Tibial nerve (tissue), 4 donors: ENCODE results near the gene OR2AE1. TPM values are rescaled to one million over a fixed set of nuclear protein-coding genes. Genes with fewer than 3 reads are reported as not detected.
"Not testable (repeated sequence)": the region's sequence is repeated elsewhere in the genome, so short reads cannot be mapped to it uniquely, and the experiment has no call there.

Source experiments
- DNase-seq, 2 donors: peaks; one replicate each; pipeline ENCODE4 v3.0.0-alpha.2; 2019; ENCODE audit warnings: low spot score in 2 of 2
- H3K27ac ChIP-seq, 4 donors: fragments of 200-600 bp; sonication (generic) in 3 of 4; one replicate each; pipeline ENCODE4 v1.5.1; 2017 to 2019; ENCODE audit warnings: mild to moderate bottlenecking in 1 of 4
- H3K27me3 ChIP-seq, 2 donors: fragments of 200-600 bp; sonication (generic) in 1 of 2; one replicate each; pipeline versions ENCODE4 v1.5.1 to v1.6.0; 2017 to 2019
- H3K36me3 ChIP-seq, 3 donors: fragments of 200-600 bp; sonication (generic); one replicate each; pipeline ENCODE4 v1.5.1; 2018 to 2019
- H3K4me1 ChIP-seq, 4 donors: fragments of 200-600 bp; sonication (generic) in 3 of 4; one replicate each; pipeline ENCODE4 v1.5.1; 2017 to 2019
- H3K4me3 ChIP-seq, 4 donors: fragments of 200-600 bp; sonication (generic) in 3 of 4; one replicate each; pipeline ENCODE4 v1.5.1; 2017 to 2019; ENCODE audit warnings: mild to moderate bottlenecking in 1 of 4, moderate library complexity in 1 of 4
- H3K9me3 ChIP-seq, 4 donors: fragments of 200-600 bp; sonication (generic) in 3 of 4; one replicate each; pipeline ENCODE4 v1.5.1; 2017 to 2019
- EP300 ChIP-seq, 2 donors: sonication (generic); formaldehyde crosslinking; IDR thresholded peaks; one replicate each; pipeline ENCODE4 v1.6.1; 2017; ENCODE audit warnings: antibody characterized with exemption in 2 of 2, mild to moderate bottlenecking in 1 of 2
- POLR2A ChIP-seq, 2 donors: fragments of 450-650 bp; IDR thresholded peaks; one replicate each; pipeline ENCODE4 v1.6.1; 2017; ENCODE audit warnings: antibody characterized with exemption in 2 of 2, mild to moderate bottlenecking in 2 of 2, moderate library complexity in 2 of 2
- WGBS, 2 donors: methylation state at CpG; one replicate each; pipeline ENCODE4 v1.1.5; 2018; 5-methylcytosine and 5-hydroxymethylcytosine counted together
- total RNA-seq, 4 donors: library from RNA; depleted of rRNA; stranded (reverse); fragments of >200 nt; gene quantifications; one replicate each; pipeline ENCODE4 v1.1.0, GENCODE V29; 2016
- TF ChIP-seq, protein P1 (sequence below), 5 experiments: fragments of 200-600 bp in 3 of 5; fragments of 450-650 bp in 2 of 5; sonication (generic) in 3 of 5; IDR thresholded peaks; one replicate each; pipeline ENCODE4 v1.5.1; 2016 to 2019; ENCODE audit warnings: antibody characterized with exemption in 5 of 5, mild to moderate bottlenecking in 3 of 5, moderate library complexity in 2 of 5

Gene OR2AE1
- total RNA-seq, 4 donors from 2014 or later: 2.0 TPM; not detected in 3

DNA sequence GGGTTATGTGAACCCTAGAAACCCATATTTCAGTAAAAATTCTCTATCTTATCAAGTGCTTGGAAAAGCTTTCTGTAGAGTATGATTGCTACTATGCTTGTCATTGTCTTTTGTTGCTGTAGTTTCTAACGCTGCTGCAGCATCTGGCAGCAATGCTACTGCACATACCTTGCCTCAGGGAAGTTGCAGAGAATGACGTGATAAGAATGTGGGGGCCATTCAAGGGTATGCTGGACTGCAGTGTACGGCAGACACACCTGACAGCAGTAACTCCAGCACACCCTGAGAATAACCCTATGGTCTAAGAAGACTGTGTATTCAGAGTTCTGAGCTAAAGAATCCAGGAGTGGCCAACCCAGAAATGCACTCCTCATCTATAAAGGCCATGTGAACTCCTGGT is 22.0 kb upstream of the OR2AE1 start:
- Histone ChIP-seq H3K27ac (no peak overlapping the region), H3K4me1 (no peaks in the 10 kb centered on the region), H3K9me3 (no peaks in the 10 kb centered on the region), H3K36me3 (peaks cover 0 to 64% (median 0%) of the 10 kb centered on the region in 3 donors), H3K27me3 (no peaks in the 10 kb centered on the region), H3K4me3 (no peak overlapping the region)
- WGBS, 2 donors: 41 to 55% methylated on average over 3 of the region's 3 CpGs
- no peak for DNase-seq
- TF ChIP-seq POLR2A (IDR thresholded peaks at IDR 0.05) (no peak), EP300 (IDR thresholded peaks at IDR 0.05) (no peak)
- TF ChIP-seq, protein P1, sequence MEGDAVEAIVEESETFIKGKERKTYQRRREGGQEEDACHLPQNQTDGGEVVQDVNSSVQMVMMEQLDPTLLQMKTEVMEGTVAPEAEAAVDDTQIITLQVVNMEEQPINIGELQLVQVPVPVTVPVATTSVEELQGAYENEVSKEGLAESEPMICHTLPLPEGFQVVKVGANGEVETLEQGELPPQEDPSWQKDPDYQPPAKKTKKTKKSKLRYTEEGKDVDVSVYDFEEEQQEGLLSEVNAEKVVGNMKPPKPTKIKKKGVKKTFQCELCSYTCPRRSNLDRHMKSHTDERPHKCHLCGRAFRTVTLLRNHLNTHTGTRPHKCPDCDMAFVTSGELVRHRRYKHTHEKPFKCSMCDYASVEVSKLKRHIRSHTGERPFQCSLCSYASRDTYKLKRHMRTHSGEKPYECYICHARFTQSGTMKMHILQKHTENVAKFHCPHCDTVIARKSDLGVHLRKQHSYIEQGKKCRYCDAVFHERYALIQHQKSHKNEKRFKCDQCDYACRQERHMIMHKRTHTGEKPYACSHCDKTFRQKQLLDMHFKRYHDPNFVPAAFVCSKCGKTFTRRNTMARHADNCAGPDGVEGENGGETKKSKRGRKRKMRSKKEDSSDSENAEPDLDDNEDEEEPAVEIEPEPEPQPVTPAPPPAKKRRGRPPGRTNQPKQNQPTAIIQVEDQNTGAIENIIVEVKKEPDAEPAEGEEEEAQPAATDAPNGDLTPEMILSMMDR (IDR thresholded peaks at IDR 0.05): no peak

DNA sequence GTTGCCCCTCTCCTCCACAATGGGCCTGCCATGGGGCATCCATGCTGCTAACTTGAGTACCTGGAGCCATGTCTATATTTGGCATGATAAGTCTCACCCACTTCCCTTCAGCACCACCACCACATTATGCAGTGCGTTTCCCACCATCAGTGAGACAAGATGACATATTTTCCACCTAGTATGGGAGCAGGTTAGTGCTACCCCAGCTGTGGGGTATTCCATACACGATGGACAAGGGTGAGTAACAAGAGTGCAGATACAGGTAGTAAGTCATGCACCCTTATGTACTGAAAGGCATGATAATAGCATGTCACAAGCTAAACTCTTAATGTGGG is 21.2 kb upstream of the OR2AE1 start:
- Histone ChIP-seq H3K4me3 (no peak overlapping the region), H3K27ac (no peak overlapping the region)
- 97 to 100% methylated on average over 2 of the region's 2 CpGs for WGBS, 2 donors

DNA sequence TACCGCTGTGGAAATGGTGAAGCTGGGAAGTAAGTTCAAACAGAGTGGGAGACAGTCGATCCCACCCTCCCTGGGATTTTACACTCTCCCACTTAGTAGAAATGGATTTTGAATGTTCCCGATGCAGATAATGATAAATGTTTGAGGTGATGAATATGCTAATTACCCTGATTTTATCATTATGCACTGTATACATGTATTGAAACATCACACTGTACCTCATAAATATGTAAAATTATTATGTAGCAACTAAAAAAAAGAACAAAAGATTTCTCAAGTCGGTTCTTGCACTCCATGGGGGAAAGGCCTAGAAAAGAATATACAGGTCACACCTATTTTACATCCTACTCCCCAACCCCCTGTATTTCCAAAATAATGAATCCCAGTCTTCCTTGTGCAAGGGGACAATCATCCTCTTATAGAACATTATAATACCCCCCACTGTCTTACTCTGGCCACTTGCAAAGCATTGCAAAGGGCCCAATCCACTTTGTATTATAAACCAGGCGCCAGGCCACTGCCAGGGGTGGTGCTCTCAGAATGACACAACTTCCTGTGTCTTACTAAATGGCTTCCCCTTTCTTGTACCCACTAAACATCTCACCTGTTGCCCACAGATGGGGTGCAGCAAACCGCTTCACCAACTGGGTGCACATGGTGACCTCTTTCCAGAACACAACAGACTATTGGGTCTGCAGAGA is 20.6 kb upstream of the OR2AE1 start:
- TF ChIP-seq POLR2A (IDR thresholded peaks at IDR 0.05) (no peak), EP300 (IDR thresholded peaks at IDR 0.05) (no peak)
- TF ChIP-seq, protein P1 (IDR thresholded peaks at IDR 0.05): no peak
- peaks cover 0 to 61% (median 0%) of the 10 kb centered on the region in 3 donors for H3K36me3 ChIP-seq
- no peak overlapping the region for H3K27ac ChIP-seq
- no peaks in the 10 kb centered on the region for H3K4me1 ChIP-seq
- no peak for DNase-seq
- no peak overlapping the region for H3K4me3 ChIP-seq
- 79 to 84% methylated on average over 6 of the region's 6 CpGs for WGBS, 2 donors
- no peaks in the 10 kb centered on the region for H3K27me3 ChIP-seq
- H3K9me3 ChIP-seq: no peaks in the 10 kb centered on the region

More for the DNA sequence above, 21.2 kb upstream of the OR2AE1 start:
- TF ChIP-seq, protein P1 (IDR thresholded peaks at IDR 0.05): no peak
- no peak for TF ChIP-seq EP300 (IDR thresholded peaks at IDR 0.05)
- TF ChIP-seq POLR2A (IDR thresholded peaks at IDR 0.05): no peak
- no peak for DNase-seq
- Histone ChIP-seq H3K9me3 (no peaks in the 10 kb centered on the region), H3K4me1 (no peaks in the 10 kb centered on the region), H3K36me3 (peaks cover 0 to 61% (median 0%) of the 10 kb centered on the region in 3 donors), H3K27me3 (no peaks in the 10 kb centered on the region)

DNA sequence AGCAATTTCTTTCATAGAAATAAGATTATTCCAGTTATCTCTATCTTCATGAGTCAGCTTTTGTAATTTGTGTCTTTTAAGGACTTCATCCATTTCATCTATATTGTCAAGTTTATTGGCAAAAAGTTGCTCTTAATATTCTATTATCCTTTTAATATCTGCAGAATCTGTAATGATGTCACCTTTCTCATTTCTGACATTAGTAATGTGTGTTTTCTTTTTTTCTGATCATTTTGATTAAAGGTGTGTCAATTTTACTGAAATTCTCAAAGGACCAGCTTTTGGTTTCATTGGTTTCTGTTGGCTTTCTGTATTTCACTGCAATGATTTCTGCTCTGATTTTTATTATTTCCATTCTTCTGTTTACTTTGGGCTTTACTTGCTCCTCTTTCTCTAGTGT is 17.9 kb upstream of the OR2AE1 start:
- H3K9me3 ChIP-seq: no peaks in the 10 kb centered on the region
- no peaks in the 10 kb centered on the region for H3K4me1 ChIP-seq
- TF ChIP-seq EP300 (IDR thresholded peaks at IDR 0.05) (no peak), POLR2A (IDR thresholded peaks at IDR 0.05) (no peak)
- TF ChIP-seq, protein P1 (IDR thresholded peaks at IDR 0.05): no peak
- no peak overlapping the region for H3K4me3 ChIP-seq
- H3K27ac ChIP-seq: no peak overlapping the region
- peaks cover 0 to 61% (median 0%) of the 10 kb centered on the region in 3 donors for H3K36me3 ChIP-seq
- no peaks in the 10 kb centered on the region for H3K27me3 ChIP-seq
- DNase-seq: no peak

DNA sequence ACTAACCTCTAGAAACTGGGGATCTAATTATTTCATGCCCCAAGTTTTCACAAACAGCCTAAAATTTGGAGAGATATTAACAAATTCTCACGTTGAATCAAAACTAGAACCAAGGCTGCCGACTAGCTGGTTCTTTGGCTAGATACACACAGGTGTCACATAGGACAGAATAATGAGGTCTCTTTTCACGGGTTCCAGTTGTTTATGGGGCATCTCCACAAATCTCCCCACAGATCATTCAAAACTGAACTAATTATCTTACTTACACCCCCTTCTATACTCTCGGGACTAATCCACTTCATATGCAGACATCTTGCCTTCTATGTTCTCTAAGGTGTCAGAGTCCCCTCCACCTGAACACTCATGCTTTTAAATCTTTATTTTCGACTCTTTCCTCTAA is 16.4 kb upstream of the OR2AE1 start:
- TF ChIP-seq EP300 (IDR thresholded peaks at IDR 0.05) (no peak), POLR2A (IDR thresholded peaks at IDR 0.05) (no peak)
- H3K36me3 ChIP-seq: peaks cover 0 to 61% (median 0%) of the 10 kb centered on the region in 3 donors
- H3K9me3 ChIP-seq: no peaks in the 10 kb centered on the region
- WGBS, 2 donors: 71 to 79% methylated on average over 5 of the region's 5 CpGs
- no peaks in the 10 kb centered on the region for H3K4me1 ChIP-seq
- no peaks in the 10 kb centered on the region for H3K27me3 ChIP-seq
- no peak overlapping the region for H3K27ac ChIP-seq
- no peak for DNase-seq
- H3K4me3 ChIP-seq: no peak overlapping the region

DNA sequence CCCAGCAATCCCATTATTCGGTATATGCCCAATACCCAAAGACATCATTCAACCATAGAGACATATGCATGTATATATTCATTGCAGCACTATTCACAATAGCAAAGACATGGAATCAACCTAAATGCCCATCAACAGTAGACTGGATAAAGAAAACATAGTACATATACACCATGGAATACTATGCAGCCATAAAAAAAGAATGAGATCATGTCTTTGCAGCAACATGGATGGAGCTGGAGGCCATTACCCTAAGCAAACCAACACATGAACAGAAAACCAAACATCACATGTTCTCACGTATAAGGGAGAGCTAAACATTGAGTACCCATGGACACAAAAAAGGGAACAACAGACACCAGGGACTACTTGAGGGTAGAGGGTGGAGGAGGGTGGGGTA is 13.5 kb upstream of the OR2AE1 start:
- not testable (repeated sequence) for DNase-seq, H3K4me3 ChIP-seq, H3K27ac ChIP-seq, H3K4me1 ChIP-seq, H3K9me3 ChIP-seq, H3K27me3 ChIP-seq
- 94 to 95% methylated on average over 2 of the region's 2 CpGs for WGBS, 2 donors
- H3K36me3 ChIP-seq: peaks cover 0 to 53% (median 0%) of the 10 kb centered on the region in 3 donors

DNA sequence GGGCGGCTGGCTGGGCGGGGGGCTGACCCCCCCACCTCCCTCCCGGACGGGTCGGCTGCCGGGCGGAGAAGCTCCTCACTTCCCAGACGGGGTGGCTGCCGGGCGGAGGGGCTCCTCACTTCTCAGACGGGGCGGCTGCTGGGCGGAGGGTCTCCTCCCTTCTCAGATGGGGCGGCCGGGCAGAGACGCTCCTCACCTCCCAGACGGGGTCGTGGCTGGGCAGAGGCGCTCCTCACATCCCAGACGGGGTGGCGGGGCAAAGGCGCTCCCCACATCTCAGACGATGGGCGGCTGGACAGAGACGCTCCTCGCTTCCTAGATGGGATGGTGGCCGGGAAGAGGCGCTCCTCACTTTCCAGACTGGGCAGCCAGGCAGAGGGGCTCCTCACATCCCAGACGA is 11.5 kb upstream of the OR2AE1 start:
- peaks cover 0 to 51% (median 0%) of the 10 kb centered on the region in 3 donors for H3K36me3 ChIP-seq
- not testable (repeated sequence) for H3K4me1 ChIP-seq, H3K27me3 ChIP-seq, H3K4me3 ChIP-seq, DNase-seq, H3K27ac ChIP-seq
- 90 to 99% methylated on average over 13 to 19 of the region's 29 CpGs for WGBS, 2 donors
- H3K9me3 ChIP-seq: peaks cover 0 to 10% (median 0%) of the 10 kb centered on the region in 4 donors
